T-helper 22 cell (primary cell): ENCODE measurements around the gene MORC4.

ENCODE experiments used
- DNase-seq: peaks from one replicate; pipeline ENCODE4 v3.0.0-alpha.2; 2020; ENCODE audit warnings: low read depth

MORC4 gene

GRCh38 chrX:106906361-106906760 is 93.7 kb downstream of the MORC4 start:
- DNase-seq = no peak

GRCh38 chrX:106905064-106905708 is 94.8 kb downstream of the MORC4 start:
- no peak for DNase-seq

- no peak for DNase-seq
Observed at GRCh38 chrX:106903856-106904528, 96.0 kb downstream of the MORC4 start.

GRCh38 chrX:106903291-106903824 is 96.7 kb downstream of the MORC4 start, which contains the start of gene RIPPLY1:
TSS of gene RIPPLY1 (minus strand) at chrX:106903341. CDS start at chrX:106903287, 54 bp downstream.
- DNase-seq = no peak

GRCh38 chrX:106902684-106903083 is 97.3 kb downstream of the MORC4 start:
- DNase-seq = no peak

- DNase-seq = no peak
Observed at GRCh38 chrX:106901781-106902219, 98.2 kb downstream of the MORC4 start.

GRCh38 chrX:106901341-106901740 is 98.7 kb downstream of the MORC4 start:
- DNase-seq = no peak

GRCh38 chrX:106899841-106900240 is 100.2 kb downstream of the MORC4 start:
- DNase-seq = no peak

- DNase-seq = no peak
Observed at GRCh38 chrX:106899276-106899675, 100.7 kb downstream of the MORC4 start.

- no peak for DNase-seq
Observed at GRCh38 chrX:106898462-106898861, 101.5 kb downstream of the MORC4 start.

- DNase-seq = no peak
Observed at GRCh38 chrX:106897259-106897658, 102.8 kb downstream of the MORC4 start.

GRCh38 chrX:106894978-106895452 is 105.0 kb downstream of the MORC4 start:
- no peak for DNase-seq

GRCh38 chrX:106894392-106894909 is 105.6 kb downstream of the MORC4 start:
- DNase-seq = no peak

GRCh38 chrX:106891762-106892460 is 108.1 kb downstream of the MORC4 start:
- no peak for DNase-seq
